HTR-8/SVneo (cell line): ENCODE results near the gene AP5M1.
"Not testable (repeated sequence)": the region's sequence is repeated elsewhere in the genome, so short reads cannot be mapped to it uniquely, and the experiment has no call there.

Experiments
- DNase-seq: peaks from one replicate; pipeline ENCODE4 v3.0.0; 2011; ENCODE audit warnings: low spot score, mixed read lengths; ENCODE audit not compliant: insufficient read length
- FAIRE-seq: peaks from 2 replicates; lab custom pipeline; 2011; peaks lifted over from hg19 to GRCh38; lab: Jason Lieb, UNC

AP5M1 gene

DNA sequence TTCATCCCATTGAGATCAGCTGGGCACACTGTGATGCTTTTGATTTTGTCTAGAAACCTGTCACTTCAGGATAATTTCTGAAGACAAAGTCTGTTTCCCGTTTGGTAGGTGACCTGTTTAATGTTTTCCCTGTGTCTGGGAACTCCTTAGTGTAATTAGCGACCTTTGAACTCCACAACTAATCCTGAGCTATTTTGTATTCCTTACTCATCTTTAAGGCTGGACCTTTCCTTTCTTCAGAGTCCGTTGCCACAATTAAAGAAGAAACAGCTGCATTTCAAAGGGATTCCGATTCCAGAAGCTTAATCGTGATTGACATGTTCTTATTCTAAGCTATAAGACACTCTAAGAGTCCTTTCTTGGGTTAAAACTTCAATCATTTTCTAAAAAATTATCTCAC is 22.0 kb downstream of the AP5M1 start:
- no peak for FAIRE-seq
- no peak for DNase-seq

DNA sequence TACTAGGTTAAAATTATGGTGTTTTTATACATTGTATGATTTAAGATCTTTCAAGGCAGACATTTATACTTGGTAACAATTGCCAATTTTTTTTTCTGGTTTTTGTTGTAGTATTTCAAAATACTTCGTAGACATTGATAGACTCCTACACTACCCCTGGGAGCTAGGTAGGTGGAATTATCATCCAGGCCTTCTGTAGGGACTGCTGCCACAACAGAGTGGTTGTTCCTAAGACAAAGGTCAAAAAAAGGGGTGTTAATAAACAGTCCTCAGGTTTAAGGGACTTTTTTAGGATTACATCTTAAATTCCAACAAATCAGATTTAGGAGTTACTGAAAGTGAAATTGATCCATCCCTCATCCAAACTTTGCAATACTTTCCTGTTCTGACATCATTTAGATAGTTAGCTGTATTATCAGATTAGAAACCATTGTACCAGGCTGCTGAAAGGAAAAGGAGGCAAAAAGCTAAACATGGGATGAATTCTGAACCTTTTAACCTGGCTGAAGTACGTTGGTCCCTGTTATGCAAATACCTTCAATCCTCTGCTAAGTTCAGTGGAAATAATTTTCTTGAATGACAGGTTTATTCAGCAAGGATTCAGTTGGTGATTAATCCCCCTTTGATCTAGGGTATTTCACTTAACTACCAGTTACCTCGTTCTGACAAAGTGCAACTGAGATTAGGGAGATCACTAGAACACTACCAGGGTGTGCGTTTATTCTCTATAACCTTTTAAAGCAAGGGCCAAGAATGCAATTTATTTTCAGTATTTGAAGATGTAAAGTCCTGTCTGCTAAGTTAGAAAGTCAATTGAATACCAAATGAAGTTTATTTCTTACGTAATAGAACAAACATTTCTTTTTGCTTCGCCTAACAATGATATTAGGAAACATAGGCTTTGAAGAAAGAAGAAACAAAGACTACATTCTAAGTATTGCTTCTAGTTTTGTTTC is 23.2 kb downstream of the AP5M1 start:
- FAIRE-seq (peak; percentile 95), DNase-seq (no peak)

DNA sequence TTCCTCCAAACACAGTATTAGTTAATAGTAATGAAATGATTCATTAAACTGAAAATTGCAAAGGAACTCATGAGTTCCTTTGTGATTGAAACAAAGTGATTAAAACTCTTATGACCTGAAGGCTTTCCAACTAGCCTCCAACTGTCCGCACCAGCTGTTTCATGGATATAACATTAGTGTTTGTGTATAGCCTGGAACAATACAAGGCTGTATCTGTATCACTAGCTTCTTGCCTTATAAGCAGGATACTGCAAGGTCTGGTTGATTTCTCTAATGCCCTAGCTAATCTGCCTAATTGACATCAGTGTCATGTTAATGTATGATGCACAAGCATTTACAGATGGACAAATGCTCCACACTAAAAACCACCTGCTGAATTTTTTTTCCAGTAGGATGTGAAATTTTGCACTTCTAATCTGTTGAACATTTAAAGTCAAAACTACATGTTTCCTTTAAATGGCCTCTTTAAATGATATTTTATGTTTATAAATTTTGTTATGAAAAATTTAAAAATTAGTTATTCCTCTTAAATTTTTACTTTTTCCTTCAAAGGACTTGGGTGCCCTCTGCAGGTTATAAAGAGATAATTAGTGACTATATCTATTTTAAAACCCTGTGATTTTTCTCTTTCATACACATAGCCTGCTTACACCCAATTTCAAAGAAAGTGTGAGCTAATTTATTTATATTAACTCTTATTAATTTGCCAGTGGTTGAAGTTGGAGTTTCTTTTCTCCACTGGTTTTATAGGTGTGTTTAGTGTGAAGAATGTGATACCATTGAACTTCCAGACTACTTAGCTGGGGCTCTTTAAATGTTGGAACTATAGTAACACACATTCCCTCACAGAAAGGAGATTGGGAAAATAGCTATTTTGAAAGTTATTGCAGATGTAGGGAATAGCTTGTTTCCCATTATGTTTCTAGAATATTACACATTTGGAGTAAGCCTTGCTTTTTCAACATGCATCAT is 25.4 kb downstream of the AP5M1 start:
- DNase-seq: no peak
- FAIRE-seq: peak; percentile 96

- FAIRE-seq: peak; percentile 9
Measured at GRCh38 chr14:57295239-57295638, 26.5 kb downstream of the AP5M1 start.

GRCh38 chr14:57297852-57298251 is 29.1 kb downstream of the AP5M1 start:
- DNase-seq (no peak), FAIRE-seq (peak; percentile 92)

More at GRCh38 chr14:57295239-57295638, 26.5 kb downstream of the AP5M1 start:
- DNase-seq: no peak

GRCh38 chr14:57299511-57299910 is 30.7 kb downstream of the AP5M1 start:
- no peak for DNase-seq
- FAIRE-seq: peak; percentile 73

DNA sequence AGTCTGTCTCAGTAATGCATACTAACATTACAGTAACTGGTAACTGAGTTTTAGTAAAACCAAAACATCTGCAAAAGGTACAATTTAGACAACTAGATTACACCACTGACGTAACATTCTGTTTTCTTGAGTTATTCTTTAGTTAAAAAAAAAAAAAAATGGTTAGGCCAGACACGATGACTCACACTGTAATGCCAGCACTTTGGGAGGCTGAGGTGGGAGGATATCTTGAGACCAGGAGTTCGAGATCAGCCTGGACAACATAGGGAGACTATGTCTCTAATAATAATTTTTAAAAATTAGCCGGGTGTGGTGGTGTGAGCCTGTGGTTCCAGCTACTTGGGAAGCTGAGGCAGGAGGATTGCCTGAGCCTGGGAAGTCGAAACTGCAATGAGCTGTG is 34.1 kb downstream of the AP5M1 start:
- DNase-seq (no peak), FAIRE-seq (peak; percentile 81)

DNA sequence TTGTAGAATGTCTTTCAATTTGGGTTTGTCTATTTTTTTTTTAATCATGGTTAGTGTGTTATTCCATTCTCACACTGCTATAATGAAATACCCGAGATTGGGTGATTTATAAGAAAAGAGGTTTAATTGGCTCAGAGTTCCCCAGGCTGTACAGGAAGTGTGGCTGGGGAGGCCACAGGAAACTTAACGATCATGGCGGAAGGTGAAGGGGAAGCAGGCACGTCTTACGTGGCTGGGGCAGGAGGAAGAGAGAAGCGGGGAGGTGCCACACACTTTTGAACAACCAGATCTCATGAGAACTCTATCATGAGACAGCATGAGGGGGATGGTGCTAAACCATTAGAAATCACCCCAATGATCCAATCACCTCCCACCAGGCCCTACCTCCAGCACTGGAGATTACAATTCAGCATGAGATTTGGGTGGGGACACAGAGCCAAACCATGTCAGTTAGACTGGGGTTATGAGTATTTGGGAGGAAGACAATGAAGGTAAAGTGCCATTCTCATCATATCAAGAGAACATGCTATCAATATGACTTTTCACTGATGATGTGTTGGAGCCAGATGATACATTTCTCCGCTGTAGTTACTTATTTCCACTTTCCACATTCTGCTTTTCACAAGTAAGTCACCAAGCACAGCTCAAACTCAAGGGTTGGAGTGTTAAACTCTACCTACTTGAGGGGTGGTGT is 45.8 kb downstream of the AP5M1 start:
- FAIRE-seq (peak; percentile 96), DNase-seq (no peak)

GRCh38 chr14:57317248-57317833 is 48.6 kb downstream of the AP5M1 start:
- peak; percentile 90 for DNase-seq

GRCh38 chr14:57319636-57320192 is 50.9 kb downstream of the AP5M1 start:
- no peak for DNase-seq
- peak; percentile 81 for FAIRE-seq

More at GRCh38 chr14:57317248-57317833, 48.6 kb downstream of the AP5M1 start:
- FAIRE-seq: peak; percentile 83

DNA sequence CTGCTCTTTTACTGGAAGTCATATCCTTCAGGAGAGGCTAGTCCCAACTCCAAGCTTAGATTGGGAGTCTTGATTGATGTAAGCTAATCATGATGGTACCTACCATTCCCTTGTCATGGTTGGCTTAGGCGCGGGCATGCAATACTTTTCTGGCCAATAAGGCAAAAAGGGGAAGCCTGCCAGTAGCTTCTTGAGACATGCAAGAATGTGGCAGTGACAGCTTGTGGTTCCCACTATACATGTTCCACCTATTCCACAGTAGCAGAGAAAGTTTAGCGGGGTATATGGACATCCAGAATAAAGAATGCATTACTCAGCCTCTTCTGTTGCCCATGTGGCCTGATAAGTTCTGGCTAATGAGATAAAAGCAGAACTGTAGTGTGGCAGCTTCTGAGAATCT is 55.0 kb downstream of the AP5M1 start:
- FAIRE-seq: no peak

DNA sequence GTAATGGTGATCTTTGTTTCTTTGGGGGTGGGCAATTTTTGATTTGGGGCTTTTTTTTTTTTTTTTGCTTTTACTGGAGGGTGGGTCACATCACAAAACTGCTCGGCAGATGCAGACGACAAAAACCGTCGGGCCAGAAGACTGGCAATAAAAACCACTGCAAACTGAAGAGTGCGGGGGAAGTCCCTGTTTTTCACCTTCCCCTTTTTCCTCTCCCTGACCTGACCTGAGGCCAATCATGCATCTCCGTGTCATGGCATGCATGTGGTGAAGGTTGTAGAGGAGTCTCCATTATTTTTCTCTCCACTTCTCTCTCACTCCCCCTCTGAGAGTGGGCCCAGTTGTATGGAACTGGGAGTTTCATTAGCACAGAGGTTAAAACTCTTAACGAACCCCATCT is 57.5 kb downstream of the AP5M1 start:
- no peak for FAIRE-seq
- DNase-seq: no peak

More for the DNA sequence above, 55.0 kb downstream of the AP5M1 start:
- no peak for DNase-seq

DNA sequence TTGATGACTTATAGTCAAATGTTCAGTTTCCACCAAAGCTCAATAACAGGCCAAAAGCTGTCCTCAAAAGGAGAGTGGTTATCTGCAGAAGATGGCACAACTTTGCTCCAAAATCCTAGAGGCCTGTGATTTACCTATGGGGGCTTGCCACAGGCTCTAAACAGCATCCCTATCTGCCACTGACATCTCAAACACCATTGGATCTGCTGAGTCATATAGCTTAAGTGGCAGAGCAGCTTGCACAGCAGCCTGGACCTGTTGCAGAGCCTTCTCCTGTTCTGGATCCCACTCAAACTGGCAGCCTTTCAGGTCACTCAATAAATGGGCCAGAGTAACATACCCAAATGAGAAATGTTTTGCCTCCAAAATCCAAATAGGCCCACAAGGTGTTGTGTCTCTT is 61.1 kb downstream of the AP5M1 start:
- FAIRE-seq (no peak), DNase-seq (no peak)

DNA sequence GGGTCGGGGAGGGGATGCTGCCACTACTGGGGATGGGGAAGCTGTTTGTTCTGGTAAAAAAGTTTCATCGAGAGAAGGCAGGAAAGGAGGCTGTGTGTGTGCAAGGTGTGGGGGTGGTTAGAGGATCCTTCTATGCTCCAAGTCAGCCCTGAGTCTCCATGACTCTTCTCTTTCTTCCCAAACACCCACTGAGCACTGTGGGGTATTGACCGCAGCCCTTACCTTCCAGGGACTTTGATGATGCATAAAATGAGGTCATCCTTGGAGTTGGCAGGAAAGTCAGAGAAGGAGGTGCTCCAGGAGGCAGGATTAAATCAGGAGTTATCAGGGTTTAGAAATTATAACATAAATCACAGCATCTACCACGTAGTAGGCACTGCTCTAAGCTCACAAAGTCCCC is 63.7 kb downstream of the AP5M1 start:
- peak; percentile 52 for FAIRE-seq
- not testable (repeated sequence) for DNase-seq

DNA sequence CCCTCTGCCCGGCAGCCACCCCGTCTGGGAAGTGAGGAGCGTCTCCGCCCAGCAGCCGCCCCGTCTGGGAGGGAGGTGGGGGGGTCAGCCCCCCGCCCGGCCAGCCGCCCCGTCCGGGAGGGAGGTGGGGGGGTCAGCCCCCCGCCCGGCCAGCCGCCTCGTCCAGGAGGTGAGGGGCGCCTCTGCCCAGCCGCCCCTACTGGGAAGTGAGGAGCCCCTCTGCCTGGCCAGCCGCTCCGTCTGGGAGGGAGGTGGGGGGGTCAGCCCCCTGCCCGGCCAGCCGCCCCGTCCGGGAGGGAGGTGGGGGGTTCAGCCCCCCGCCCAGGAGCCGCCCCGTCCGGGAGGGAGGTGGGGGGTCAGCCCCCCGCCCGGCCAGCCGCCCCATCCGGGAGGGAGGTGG is 65.0 kb downstream of the AP5M1 start:
- DNase-seq, FAIRE-seq: not testable (repeated sequence)

- FAIRE-seq, DNase-seq: not testable (repeated sequence)
Measured at GRCh38 chr14:57343545-57344297, 75.0 kb downstream of the AP5M1 start.

DNA sequence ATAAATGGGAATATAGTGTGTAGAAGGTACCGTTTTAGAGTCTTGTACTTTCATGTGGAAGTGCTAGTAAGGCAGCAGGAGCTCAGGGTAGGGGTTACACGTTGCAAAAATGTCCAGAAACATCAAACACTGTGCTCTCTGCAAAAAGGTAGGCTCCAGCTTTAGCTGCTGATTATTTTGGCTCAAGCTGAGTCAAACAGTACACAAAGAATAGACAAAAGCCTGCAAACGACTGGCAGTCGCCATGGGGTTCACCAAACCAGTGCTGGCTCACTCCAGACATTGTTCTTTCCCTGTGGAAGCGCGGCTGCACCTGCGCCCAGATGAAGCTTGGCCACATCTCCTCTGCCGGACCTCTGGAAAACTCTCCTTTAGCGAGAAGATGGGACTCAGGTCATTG is 76.3 kb downstream of the AP5M1 start:
- DNase-seq (no peak), FAIRE-seq (no peak)

GRCh38 chr14:57346741-57347140 is 78.0 kb downstream of the AP5M1 start:
- peak; percentile 85 for FAIRE-seq
- no peak for DNase-seq
